NCI-H2196 treated with DMSO at 0.1 percent for 48 hours (cell line): ENCODE measurements around the gene MYO1E.

Source experiments
- DNase-seq: peaks from one replicate; lab custom pipeline; 2025; ENCODE audit not compliant: unreplicated experiment; lab: John Stamatoyannopoulos, UW

The MYO1E gene

GRCh38 chr15:59205839-59206622 is 166.6 kb downstream of the MYO1E start:
- no peak for DNase-seq

- DNase-seq = no peak
Observed at GRCh38 chr15:59203657-59204056, 169.0 kb downstream of the MYO1E start.

DNA sequence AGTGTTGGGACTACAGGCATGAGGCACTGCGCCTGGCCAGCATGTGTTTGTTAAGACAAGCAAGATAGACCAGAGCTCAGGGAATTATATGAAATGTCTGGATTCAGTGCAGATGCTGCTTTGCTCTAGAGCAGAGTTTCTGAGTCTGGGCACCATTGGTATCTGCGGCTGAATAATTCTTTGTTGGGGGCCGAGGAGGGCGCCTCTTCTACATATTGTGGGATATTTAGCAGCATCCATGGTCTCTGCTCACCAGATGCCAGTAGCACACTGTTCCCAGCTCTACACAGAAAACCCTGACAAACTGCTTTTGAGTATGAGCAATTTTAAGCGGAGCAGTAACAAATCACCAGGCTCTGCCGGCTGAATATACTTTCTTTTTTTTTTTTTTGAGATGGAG is 169.7 kb downstream of the MYO1E start:
- DNase-seq = no peak

- DNase-seq = no peak
Observed at GRCh38 chr15:59200560-59200959, 172.1 kb downstream of the MYO1E start.

GRCh38 chr15:59199626-59200465 is 172.8 kb downstream of the MYO1E start:
- no peak for DNase-seq

DNA sequence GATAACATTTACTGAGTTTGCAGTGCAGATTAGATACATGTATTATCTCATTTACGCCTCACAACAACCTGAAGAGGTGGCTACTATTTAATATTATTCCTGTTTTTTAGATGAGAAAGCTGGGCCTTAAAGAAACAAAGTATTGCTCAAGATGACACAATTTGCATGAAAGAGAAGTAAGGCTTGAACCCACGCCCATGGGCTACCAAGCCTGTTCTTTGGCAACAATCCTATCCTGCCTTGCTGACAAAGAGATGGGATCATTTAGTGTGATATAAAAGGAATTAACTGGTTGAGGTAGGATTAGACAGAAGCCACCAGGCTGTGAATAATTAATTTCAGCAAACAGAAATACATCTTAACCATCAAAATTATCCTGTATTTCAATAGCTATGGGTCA is 175.2 kb downstream of the MYO1E start:
- no peak for DNase-seq

DNA sequence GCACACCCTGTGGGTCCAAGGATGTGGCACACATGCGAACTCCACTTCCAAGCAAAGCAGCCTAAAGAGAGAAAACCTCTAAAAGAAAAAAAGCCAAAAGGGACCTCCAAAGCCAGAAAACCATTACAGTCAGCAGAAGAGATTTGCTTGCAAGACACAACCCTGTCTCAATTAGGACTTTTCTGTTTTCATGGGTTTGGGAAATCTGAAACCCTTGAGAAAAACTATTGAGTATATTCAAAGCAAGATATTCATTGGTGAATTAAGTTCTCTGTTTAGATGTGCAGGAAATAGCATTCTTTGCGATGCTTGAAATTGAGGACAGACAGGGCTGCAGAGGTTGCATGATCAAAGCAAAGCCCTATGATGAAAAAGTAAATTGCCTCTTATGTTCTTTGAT is 176.3 kb downstream of the MYO1E start:
- DNase-seq = no peak

- no peak for DNase-seq
Observed at GRCh38 chr15:59194639-59195325, 177.9 kb downstream of the MYO1E start.

DNA sequence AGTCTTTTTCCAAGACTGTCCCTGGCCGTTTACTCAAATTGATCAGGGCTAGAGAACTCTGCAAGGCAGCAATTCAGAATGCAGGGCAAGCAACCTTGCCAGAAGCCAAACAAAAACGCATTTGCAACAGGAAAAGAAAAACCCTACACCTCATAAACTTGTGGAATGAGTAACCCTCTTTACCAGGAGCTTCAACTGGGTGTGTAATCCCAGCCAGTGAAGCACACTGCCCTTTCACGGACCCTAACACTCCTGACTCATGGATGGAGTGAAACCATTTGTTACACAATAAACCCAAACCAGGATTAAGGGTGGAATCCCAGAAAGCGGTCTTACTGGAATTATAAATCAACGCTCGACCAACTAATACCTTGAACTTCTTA is 180.8 kb downstream of the MYO1E start:
- DNase-seq = no peak

GRCh38 chr15:59190291-59190690 is 182.4 kb downstream of the MYO1E start:
- DNase-seq = no peak

DNA sequence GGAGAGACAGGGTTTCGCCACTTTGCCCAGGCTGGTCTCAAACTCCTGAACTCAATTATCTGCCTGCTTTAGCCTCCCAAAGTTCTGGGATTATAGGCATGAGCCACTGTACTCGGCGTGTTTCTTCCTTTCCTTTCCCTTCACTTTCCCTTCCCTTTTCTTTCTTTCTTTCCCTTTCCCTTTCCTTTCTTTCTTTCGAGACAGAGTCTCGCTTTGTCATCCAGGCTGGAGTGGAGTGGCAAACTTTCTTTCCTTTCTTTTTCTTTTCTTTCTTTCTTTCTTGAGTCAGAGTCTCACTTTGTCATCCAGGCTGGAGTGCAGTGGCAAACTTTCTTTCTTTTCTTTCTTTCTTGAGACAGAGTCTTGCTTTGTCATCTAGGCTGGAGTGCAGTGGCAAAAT is 183.4 kb downstream of the MYO1E start:
- DNase-seq = no peak

DNA sequence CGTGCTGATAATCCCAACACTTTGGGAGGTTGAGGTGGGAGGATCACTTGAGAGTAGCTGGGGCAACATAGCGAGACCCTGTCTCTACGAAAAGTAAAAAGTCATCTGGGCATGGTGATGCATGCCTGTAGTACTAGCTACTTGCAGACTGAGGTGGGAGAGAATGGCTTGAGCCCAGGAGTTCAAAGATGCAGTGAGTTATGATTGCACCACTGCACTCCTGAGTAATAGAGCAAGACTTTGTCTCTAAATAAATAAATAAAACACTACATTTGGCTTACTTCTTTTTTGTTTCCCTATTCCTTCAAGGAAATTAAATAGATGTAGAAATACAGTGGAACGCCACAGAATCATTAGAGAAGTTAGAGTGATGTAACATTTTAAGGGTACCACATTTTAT is 186.2 kb downstream of the MYO1E start:
- DNase-seq = no peak

- DNase-seq = no peak
Observed at GRCh38 chr15:59185725-59186124, 186.9 kb downstream of the MYO1E start.

- DNase-seq = no peak
Observed at GRCh38 chr15:59180945-59181600, 191.6 kb downstream of the MYO1E start.

GRCh38 chr15:59179717-59180116 is 193.0 kb downstream of the MYO1E start:
- no peak for DNase-seq

GRCh38 chr15:59178151-59178695 is 194.4 kb downstream of the MYO1E start:
- DNase-seq = peak; percentile 34

DNA sequence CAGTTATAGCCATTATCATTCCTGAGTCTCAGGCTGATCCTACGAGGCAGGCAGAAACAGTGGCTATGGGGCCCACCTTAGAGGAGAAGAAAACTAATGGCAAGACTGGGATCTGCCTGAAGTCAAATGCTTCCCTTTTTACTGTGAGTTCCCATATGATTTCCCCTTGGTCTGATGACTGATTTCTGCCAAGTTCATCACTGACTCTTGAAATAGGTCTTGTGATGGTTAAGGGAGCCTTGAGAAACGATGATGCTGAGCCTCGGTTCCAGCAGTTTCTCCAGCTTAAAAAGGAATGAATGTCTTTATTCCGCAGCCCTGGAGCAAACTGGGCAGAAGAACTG is 195.4 kb downstream of the MYO1E start:
- no peak for DNase-seq

DNA sequence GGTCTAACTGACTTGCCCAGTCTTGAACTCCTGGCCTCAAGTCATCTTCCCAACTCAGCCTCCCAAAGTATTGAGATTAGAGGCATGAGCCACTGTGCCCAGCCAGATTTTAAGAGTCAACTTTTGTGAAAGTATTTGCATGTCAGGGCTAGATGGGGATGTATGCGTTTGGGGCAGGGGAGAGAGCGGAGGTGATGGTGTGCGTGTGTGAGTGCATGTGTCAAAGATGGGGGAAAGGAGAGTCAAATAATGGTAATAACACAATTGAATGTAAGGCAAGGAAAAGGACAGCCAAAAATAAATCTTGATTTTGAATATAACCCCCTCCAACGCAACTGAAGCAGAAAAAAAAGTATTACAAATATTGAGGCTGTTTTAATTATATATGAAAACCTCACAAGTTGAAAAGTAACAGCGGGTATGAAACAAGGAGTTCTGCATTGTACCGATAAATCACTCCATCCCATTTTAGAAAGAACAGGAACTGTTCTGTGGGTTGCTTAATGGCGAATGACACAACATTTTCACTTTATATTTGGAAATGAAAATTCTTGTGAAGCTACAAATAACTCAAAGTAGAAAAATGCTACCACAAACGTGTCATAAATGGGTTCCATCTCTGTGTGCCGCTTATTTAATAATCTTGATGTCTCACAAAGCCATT is 195.9 kb downstream of the MYO1E start:
- no peak for DNase-seq

- peak; percentile 11 for DNase-seq
Observed at GRCh38 chr15:59174835-59175831, 197.5 kb downstream of the MYO1E start.
